Left lung (tissue), 10 donors: ENCODE measurements around the gene MUSTN1. TPM values are rescaled to one million over a fixed set of nuclear protein-coding genes. Genes with fewer than 3 reads are reported as not detected.
A peak's percentile ranks its signal among the peaks of the same experiment; 100 is the strongest.

Experiments
- ATAC-seq: fragments of 200-7000 bp; cut with Tn5 transposase; one replicate; pipeline ENCODE4 v1.9.1; 2020; ENCODE audit warnings: moderate library complexity
- DNase-seq, 4 donors: peaks; one replicate each; pipeline ENCODE4 v3.0.0-alpha.2; 2013 to 2020
- H3K27ac ChIP-seq, 2 donors: fragments of 200-600 bp; sonication (generic) in 1 of 2; one replicate each; pipeline versions ENCODE4 v1.5.0 to v1.8.0; 2020 to 2021
- H3K27me3 ChIP-seq, 2 donors: fragments of 200-600 bp; sonication (generic) in 1 of 2; one replicate each; pipeline versions ENCODE4 v1.5.0 to v1.8.0; 2020 to 2021
- H3K36me3 ChIP-seq, 2 donors: fragments of 200-600 bp; sonication (generic) in 1 of 2; one replicate each; pipeline versions ENCODE4 v1.5.0 to v1.8.0; 2020 to 2021
- H3K4me1 ChIP-seq, 2 donors: fragments of 200-600 bp; one replicate each; pipeline ENCODE4 v1.8.0; 2021
- H3K4me3 ChIP-seq, 2 donors: fragments of 200-600 bp; sonication (generic) in 1 of 2; one replicate each; pipeline versions ENCODE4 v1.5.0 to v1.8.0; 2020 to 2021; ENCODE audit warnings: mild to moderate bottlenecking in 1 of 2
- H3K9me3 ChIP-seq, 2 donors: fragments of 200-600 bp; sonication (generic) in 1 of 2; one replicate each; pipeline versions ENCODE4 v1.5.0 to v1.8.0; 2020 to 2021
- intact Hi-C, 2 donors: fragments of 100-400 bp; cut with DNase I; formaldehyde crosslinking; loops; one replicate each; pipeline versions ENCODE4 v1.11.2 to v1.14.2; 2022
- polyA plus RNA-seq, 6 donors: library from polyadenylated mRNA; unstranded; fragments of 120-200 nt; gene quantifications; one replicate each; pipeline ENCODE4 v1.2.1, GENCODE V29; 2013; ENCODE audit not compliant: insufficient read length in 6 of 6
- total RNA-seq, 2 donors: library from RNA; stranded (reverse); fragmentation: NEBNext Ultra II Directional; extraction: Animal tissue kit (Norgen Biotek cat#: 25700); gene quantifications; one replicate each; pipeline ENCODE4 v1.2.1, GENCODE V29; 2021
- TF ChIP-seq, protein P1 (sequence below), 2 donors: fragments of 200-600 bp; sonication (generic) in 1 of 2; IDR thresholded peaks; one replicate each; pipeline versions ENCODE4 v1.5.0 to v1.8.0; 2021; ENCODE audit warnings: antibody characterized with exemption in 2 of 2
- donor health status: DM: no; HTN: yes; CAD: no.
- donor health status: DM: no; HTN: no; CAD: no.

Gene MUSTN1
- total and polyA plus RNA-seq, 8 donors, result 0.34 to 7.5 (median 1.1) TPM; not detected in 1

- H3K27me3 ChIP-seq, result no peaks in the 10 kb centered on the region
- DNase-seq (no peak), ATAC-seq (peak; percentile 48)
- H3K27ac ChIP-seq, result no peak overlapping the region
- no peaks in the 10 kb centered on the region for H3K9me3 ChIP-seq
- intact Hi-C loops, result no loop called here
- H3K4me3 ChIP-seq, result no peak overlapping the region
- no peaks in the 10 kb centered on the region for H3K4me1 ChIP-seq
- no peaks in the 10 kb centered on the region for H3K36me3 ChIP-seq
- TF ChIP-seq, protein P1, sequence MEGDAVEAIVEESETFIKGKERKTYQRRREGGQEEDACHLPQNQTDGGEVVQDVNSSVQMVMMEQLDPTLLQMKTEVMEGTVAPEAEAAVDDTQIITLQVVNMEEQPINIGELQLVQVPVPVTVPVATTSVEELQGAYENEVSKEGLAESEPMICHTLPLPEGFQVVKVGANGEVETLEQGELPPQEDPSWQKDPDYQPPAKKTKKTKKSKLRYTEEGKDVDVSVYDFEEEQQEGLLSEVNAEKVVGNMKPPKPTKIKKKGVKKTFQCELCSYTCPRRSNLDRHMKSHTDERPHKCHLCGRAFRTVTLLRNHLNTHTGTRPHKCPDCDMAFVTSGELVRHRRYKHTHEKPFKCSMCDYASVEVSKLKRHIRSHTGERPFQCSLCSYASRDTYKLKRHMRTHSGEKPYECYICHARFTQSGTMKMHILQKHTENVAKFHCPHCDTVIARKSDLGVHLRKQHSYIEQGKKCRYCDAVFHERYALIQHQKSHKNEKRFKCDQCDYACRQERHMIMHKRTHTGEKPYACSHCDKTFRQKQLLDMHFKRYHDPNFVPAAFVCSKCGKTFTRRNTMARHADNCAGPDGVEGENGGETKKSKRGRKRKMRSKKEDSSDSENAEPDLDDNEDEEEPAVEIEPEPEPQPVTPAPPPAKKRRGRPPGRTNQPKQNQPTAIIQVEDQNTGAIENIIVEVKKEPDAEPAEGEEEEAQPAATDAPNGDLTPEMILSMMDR (IDR thresholded peaks at IDR 0.05), result peak in 1 of 2 donors; percentile 42
Measured at GRCh38 chr3:52798978-52799476, 35.8 kb downstream of the MUSTN1 start.

DNA sequence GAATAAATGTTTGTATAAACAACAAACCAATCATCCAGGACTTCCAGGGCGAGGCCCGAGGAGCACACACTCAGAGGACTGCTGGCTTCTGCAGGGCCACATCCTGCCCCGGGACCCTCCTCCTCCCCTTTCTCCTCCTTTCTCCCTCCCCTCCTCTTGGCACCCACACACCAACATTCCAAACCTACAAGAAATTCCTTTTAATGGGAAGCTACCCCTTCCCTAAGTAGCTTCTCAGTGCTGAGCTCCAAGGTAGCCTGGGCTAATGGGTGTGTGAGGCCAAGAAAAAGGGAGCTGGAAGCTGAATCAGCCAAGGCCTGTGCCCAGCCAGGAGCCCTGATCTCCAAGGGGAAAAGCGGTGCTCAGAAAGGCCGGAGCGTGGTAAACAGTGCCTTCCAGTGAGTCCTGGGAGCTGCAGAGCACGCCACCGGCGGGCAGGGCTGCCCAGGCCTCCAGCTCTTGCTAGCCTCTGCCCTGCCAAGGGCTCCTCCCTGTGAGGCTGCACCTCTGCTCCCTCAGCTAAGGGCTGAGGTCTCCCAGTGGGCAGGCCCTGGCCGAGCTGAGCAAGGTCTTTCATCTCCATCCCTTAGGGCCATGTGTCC, 36.3 kb downstream of the MUSTN1 start:
- ATAC-seq, result no peak
- Histone ChIP-seq H3K36me3 (no peaks in the 10 kb centered on the region), H3K27ac (no peak overlapping the region), H3K4me3 (no peak overlapping the region), H3K4me1 (no peaks in the 10 kb centered on the region), H3K9me3 (no peaks in the 10 kb centered on the region), H3K27me3 (no peaks in the 10 kb centered on the region)
- intact Hi-C loops, result no loop called here
- no peak for DNase-seq
- TF ChIP-seq, protein P1 (IDR thresholded peaks at IDR 0.05), result no peak

DNA sequence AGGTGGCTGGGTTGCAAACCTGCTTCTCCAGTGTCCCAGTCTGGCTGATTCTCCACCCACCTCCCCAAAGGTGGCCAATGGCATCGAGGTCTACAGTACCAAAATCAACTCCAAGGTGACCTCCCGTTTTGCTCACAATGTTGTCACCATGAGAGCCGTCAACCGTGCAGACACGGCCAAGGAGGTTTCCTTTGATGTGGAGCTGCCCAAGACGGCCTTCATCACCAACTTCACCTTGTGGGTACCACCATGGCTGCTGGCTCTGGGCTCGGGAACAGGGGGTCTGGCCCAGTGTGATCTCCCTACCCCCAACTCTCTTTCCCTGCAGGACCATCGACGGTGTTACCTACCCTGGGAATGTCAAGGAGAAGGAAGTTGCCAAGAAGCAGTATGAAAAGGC, 38.4 kb downstream of the MUSTN1 start:
- H3K27me3 ChIP-seq, result no peaks in the 10 kb centered on the region
- no peak overlapping the region for H3K4me3 ChIP-seq
- ATAC-seq (no peak), DNase-seq (peak in 1 of 4 donors; percentile 46)
- no peak overlapping the region for H3K27ac ChIP-seq
- TF ChIP-seq, protein P1 (IDR thresholded peaks at IDR 0.05), result no peak
- intact Hi-C loops, result no loop called here
- H3K4me1 ChIP-seq, result no peaks in the 10 kb centered on the region
- H3K9me3 ChIP-seq, result no peaks in the 10 kb centered on the region
- H3K36me3 ChIP-seq, result no peaks in the 10 kb centered on the region

DNA sequence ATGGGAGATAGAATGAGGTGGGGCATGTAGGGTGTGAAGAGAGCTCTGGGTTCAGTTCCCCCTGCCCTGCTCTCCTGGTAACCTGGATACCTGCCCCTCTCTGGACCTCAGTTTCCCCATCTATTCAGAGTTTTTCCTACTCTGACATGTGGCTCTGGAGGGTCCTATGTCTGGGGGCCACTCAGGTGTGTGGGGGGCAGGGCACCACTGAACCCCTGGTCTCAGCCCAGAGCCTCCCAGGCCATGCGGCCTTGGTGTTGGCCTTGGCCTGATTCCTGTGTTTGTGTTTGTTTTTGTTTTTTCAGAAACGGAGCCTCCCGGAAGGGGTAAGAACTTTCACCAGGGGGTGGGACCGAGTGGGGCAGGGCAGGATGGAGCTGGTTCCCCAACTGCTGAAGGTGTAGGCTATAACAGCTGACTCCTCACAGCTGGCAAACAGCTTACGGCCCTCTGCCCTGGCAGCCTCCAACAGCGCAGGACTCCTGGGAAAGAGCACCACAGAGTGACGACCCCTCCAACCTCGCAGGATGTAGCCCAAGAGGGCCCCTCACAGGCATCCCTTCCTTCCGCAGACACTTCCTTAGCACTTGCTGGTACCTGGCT, 39.4 kb downstream of the MUSTN1 start:
- DNase-seq, result peak in 1 of 4 donors; percentile 54
- intact Hi-C loops, result no loop called here
- no peak for ATAC-seq

GRCh38 chr3:52794612-52795099, 40.2 kb downstream of the MUSTN1 start, which contains the start of gene ITIH3:
Gene ITIH3, plus strand, starts transcription at chr3:52794796. Its CDS starts 8 bp downstream, at chr3:52794804.
- H3K9me3 ChIP-seq, result no peaks in the 10 kb centered on the region
- no peaks in the 10 kb centered on the region for H3K27me3 ChIP-seq
- no peak within 1 kb of the TSS for H3K4me3 ChIP-seq
- intact Hi-C loops, result no loop called here
- DNase-seq, result peak in 1 of 4 donors; percentile 33
- no peaks in the 10 kb centered on the region for H3K36me3 ChIP-seq
- no peaks in the 10 kb centered on the region for H3K4me1 ChIP-seq
- no peak for ATAC-seq
- no peak within 1 kb of the TSS for H3K27ac ChIP-seq
- TF ChIP-seq, protein P1 (IDR thresholded peaks at IDR 0.05), result no peak

More for the DNA sequence above, 39.4 kb downstream of the MUSTN1 start:
- Histone ChIP-seq H3K27me3 (no peaks in the 10 kb centered on the region), H3K27ac (no peak overlapping the region), H3K4me1 (no peaks in the 10 kb centered on the region), H3K36me3 (no peaks in the 10 kb centered on the region), H3K4me3 (no peak overlapping the region), H3K9me3 (no peaks in the 10 kb centered on the region)
- TF ChIP-seq, protein P1 (IDR thresholded peaks at IDR 0.05), result no peak
